ENCODE results near the gene AMER3.
"Not testable (repeated sequence)": the region's sequence is repeated elsewhere in the genome, so short reads cannot be mapped to it uniquely, and the experiment has no call there.

The AMER3 gene

GRCh38 chr2:130755256-130756052 is at the start of gene AMER3:
Gene AMER3 (plus strand): TSS chr2:130755540. CDS start chr2:130762073, 6,533 bp downstream.
- no peak for DNase-seq

- not testable (repeated sequence) for DNase-seq
Observed at GRCh38 chr2:130714795-130715194, 40.5 kb upstream of the AMER3 start.

GRCh38 chr2:130720036-130720435 is 35.3 kb upstream of the AMER3 start:
- DNase-seq, result no peak

- no peak for DNase-seq
Observed at GRCh38 chr2:130720528-130720927, 34.8 kb upstream of the AMER3 start.

GRCh38 chr2:130724455-130724854 is 30.9 kb upstream of the AMER3 start:
- no peak for DNase-seq

- DNase-seq, result no peak
Observed at GRCh38 chr2:130726614-130727180, 28.6 kb upstream of the AMER3 start.

GRCh38 chr2:130727286-130727924 is 27.9 kb upstream of the AMER3 start:
- DNase-seq, result peak; percentile 10

- no peak for DNase-seq
Observed at GRCh38 chr2:130728007-130728454, 27.3 kb upstream of the AMER3 start.

GRCh38 chr2:130728549-130729316 is 26.6 kb upstream of the AMER3 start, which contains the start of gene GPR148:
Gene GPR148 (plus strand): TSS chr2:130729070. CDS start chr2:130729152, 82 bp downstream.
- DNase-seq, result no peak

- no peak for DNase-seq
Observed at GRCh38 chr2:130729322-130730299, 25.7 kb upstream of the AMER3 start.

GRCh38 chr2:130732257-130732656 is 23.1 kb upstream of the AMER3 start:
- not testable (repeated sequence) for DNase-seq

- no peak for DNase-seq
Observed at GRCh38 chr2:130735200-130735599, 20.1 kb upstream of the AMER3 start.

- no peak for DNase-seq
Observed at GRCh38 chr2:130736487-130736886, 18.9 kb upstream of the AMER3 start.

GRCh38 chr2:130737592-130737991 is 17.7 kb upstream of the AMER3 start:
- no peak for DNase-seq

- DNase-seq, result no peak
Observed at GRCh38 chr2:130740671-130741070, 14.7 kb upstream of the AMER3 start.

- no peak for DNase-seq
Observed at GRCh38 chr2:130743278-130743677, 12.1 kb upstream of the AMER3 start.

- no peak for DNase-seq
Observed at GRCh38 chr2:130744287-130745117, 10.8 kb upstream of the AMER3 start.

- DNase-seq, result no peak
Observed at GRCh38 chr2:130749078-130749477, 6.3 kb upstream of the AMER3 start.

GRCh38 chr2:130749641-130750040 is 5.7 kb upstream of the AMER3 start:
- no peak for DNase-seq

GRCh38 chr2:130754811-130755210 is 529 bp upstream of the AMER3 start:
- no peak for DNase-seq

All from amniotic stem cell (primary cell).